Liver (tissue), 9 donors: ENCODE data around the gene PVRIG. TPM values are rescaled to one million over a fixed set of nuclear protein-coding genes. Genes with fewer than 3 reads are reported as not detected.
"Not testable (repeated sequence)": the region's sequence is repeated elsewhere in the genome, so short reads cannot be mapped to it uniquely, and the experiment has no call there.

ENCODE experiments used
- DNase-seq: peaks from one replicate; pipeline ENCODE4 v3.0.0-alpha.2; 2017; ENCODE audit warnings: low spot score
- H3K27ac ChIP-seq, 2 donors: one replicate each; pipeline ENCODE4 v1.7.0; 2013; ENCODE audit warnings: inconsistent platforms in 2 of 2, low read length in 2 of 2, control low read depth in 1 of 2, low read depth in 1 of 2, mild to moderate bottlenecking in 1 of 2
- H3K27me3 ChIP-seq, 4 donors: one replicate each; pipeline versions ENCODE4 v1.6.1 to v1.7.0; 2013; ENCODE audit warnings: low read length in 3 of 4, inconsistent platforms in 1 of 4, mild to moderate bottlenecking in 1 of 4, moderate library complexity in 1 of 4; ENCODE audit not compliant: control insufficient read depth in 4 of 4, insufficient read depth in 4 of 4
- H3K36me3 ChIP-seq, 4 donors: one replicate each; pipeline versions ENCODE4 v1.6.1 to v1.7.0; 2013; ENCODE audit warnings: low read length in 3 of 4, mild to moderate bottlenecking in 3 of 4, low read depth in 1 of 4, moderate library complexity in 1 of 4; ENCODE audit not compliant: control insufficient read depth in 4 of 4, insufficient read depth in 3 of 4
- H3K4me1 ChIP-seq, 4 donors: one replicate each; pipeline versions ENCODE4 v1.6.1 to v1.7.0; 2013; ENCODE audit warnings: low read length in 3 of 4, mild to moderate bottlenecking in 3 of 4, moderate library complexity in 1 of 4; ENCODE audit not compliant: control insufficient read depth in 4 of 4, insufficient read depth in 4 of 4
- H3K4me3 ChIP-seq, 3 donors: one replicate each; pipeline versions ENCODE4 v1.6.1 to v1.7.0; 2013; ENCODE audit warnings: low read length in 3 of 3, control low read depth in 1 of 3, low read depth in 1 of 3, mild to moderate bottlenecking in 1 of 3
- H3K9ac ChIP-seq, 2 donors: one replicate each; pipeline ENCODE4 v1.7.0; 2013; ENCODE audit warnings: low read length in 2 of 2, mild to moderate bottlenecking in 2 of 2, moderate library complexity in 2 of 2, control low read depth in 1 of 2, low read depth in 1 of 2
- H3K9me3 ChIP-seq, 4 donors: one replicate each; pipeline versions ENCODE4 v1.6.1 to v1.7.0; 2013; ENCODE audit warnings: low read length in 3 of 4; ENCODE audit not compliant: control insufficient read depth in 4 of 4
- FOXA1 ChIP-seq: IDR thresholded peaks from 2 replicates; pipeline ENCODE4 v1.6.1; 2016; ENCODE audit warnings: antibody characterized with exemption
- HNF4A ChIP-seq, 2 donors: conservative IDR thresholded peaks; 2 replicates each; pipeline ENCODE4 v1.6.1; 2016; ENCODE audit warnings: antibody characterized with exemption in 2 of 2, mild to moderate bottlenecking in 2 of 2
- RAD21 ChIP-seq, 2 donors: IDR thresholded peaks; 2 replicates each; pipeline ENCODE4 v1.6.1; 2016; ENCODE audit warnings: antibody characterized with exemption in 2 of 2, mild to moderate bottlenecking in 2 of 2
- REST ChIP-seq: IDR thresholded peaks from 2 replicates; pipeline ENCODE4 v1.6.1; 2016; ENCODE audit warnings: antibody characterized with exemption, mild to moderate bottlenecking
- TAF1 ChIP-seq: conservative IDR thresholded peaks from 2 replicates; pipeline ENCODE4 v1.6.1; 2016; ENCODE audit warnings: antibody characterized with exemption, mild to moderate bottlenecking
- WGBS: extraction: QIAGEN DNeasy Blood & Tissue Kit; methylation state at CpG from one replicate; pipeline ENCODE4 v1.1.7; 2013; 5-methylcytosine and 5-hydroxymethylcytosine counted together
- polyA plus RNA-seq, 2 donors: library from polyadenylated mRNA; stranded (reverse) in 1 of 2; unstranded in 1 of 2; fragments of 200-250 nt in 1 of 2; fragments of >200 nt in 1 of 2; fragmentation: Nextera tagmentation in 1 of 2; extraction: Ambion mirVana in 1 of 2; gene quantifications; one replicate each; pipeline versions ENCODE4 v1.2.1 to v1.2.3, GENCODE V29; 2013 to 2015
- total RNA-seq, 2 donors: library from RNA; depleted of rRNA; stranded (reverse); fragments of >200 nt; gene quantifications; one replicate each; pipeline ENCODE4 v1.2.3, GENCODE V29; 2014
- donor health status: healthy.
- donor health status: healthy.
- donor health status: healthy.
- donor health status: healthy.
- donor health status: healthy.

Gene PVRIG
- total and polyA plus RNA-seq, 4 donors, result 0.37 to 0.81 (median 0.58) TPM

- no peaks in the 10 kb centered on the region for H3K9me3 ChIP-seq
- no peak for TF ChIP-seq TAF1
- no peak for TF ChIP-seq HNF4A (conservative IDR thresholded peaks at IDR 0.05)
- TF ChIP-seq REST, result no peak
- TF ChIP-seq RAD21 (IDR thresholded peaks at IDR 0.05), result no peak
- TF ChIP-seq FOXA1, result no peak
- H3K27ac ChIP-seq, result no peak overlapping the region
- no peak for DNase-seq
- H3K27me3 ChIP-seq, result no peaks in the 10 kb centered on the region
- H3K4me1 ChIP-seq, result peaks cover 0 to 1% (median under 1%) of the 10 kb centered on the region in 4 donors
- H3K4me3 ChIP-seq, result no peak overlapping the region
- H3K9ac ChIP-seq, result no peak overlapping the region
- 95% methylated on average over 13 of the region's 13 CpGs for WGBS
- peaks cover 0 to 2% (median 0%) of the 10 kb centered on the region in 4 donors for H3K36me3 ChIP-seq
These were observed 2.8 kb downstream of the PVRIG start for GRCh38 chr7:100222445-100223132.

- H3K27me3 ChIP-seq, H3K4me1 ChIP-seq, H3K9ac ChIP-seq, H3K27ac ChIP-seq, H3K9me3 ChIP-seq, H3K4me3 ChIP-seq, DNase-seq, H3K36me3 ChIP-seq: not testable (repeated sequence)
- 95% methylated on average over 17 of the region's 17 CpGs for WGBS
These were observed 3.7 kb downstream of the PVRIG start for GRCh38 chr7:100223376-100223927.

DNA sequence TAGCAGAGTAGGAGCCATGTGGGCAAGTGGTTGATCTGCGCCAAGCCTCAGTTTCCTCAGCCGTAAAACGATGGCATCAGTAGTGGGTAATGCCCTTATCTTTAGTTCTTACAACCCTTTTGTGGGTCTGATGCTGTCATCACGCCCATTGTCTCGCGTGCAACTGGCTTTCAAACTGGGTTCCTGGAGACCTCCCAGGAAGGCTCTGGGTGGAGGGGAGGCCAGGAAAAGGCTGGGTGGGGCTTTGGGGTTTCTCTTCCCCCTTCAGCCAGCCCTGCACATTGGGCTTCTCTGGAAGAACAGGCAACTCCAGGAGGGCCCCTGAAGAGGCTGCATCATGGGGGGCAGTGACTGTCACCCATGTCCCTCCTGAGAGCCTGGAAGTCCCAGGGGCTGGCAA lies 5.1 kb downstream of the PVRIG start:
- not testable (repeated sequence) for H3K4me1 ChIP-seq, H3K4me3 ChIP-seq, H3K9ac ChIP-seq, H3K27ac ChIP-seq, H3K36me3 ChIP-seq, DNase-seq, H3K27me3 ChIP-seq, H3K9me3 ChIP-seq
- 91% methylated on average over 6 of the region's 6 CpGs for WGBS

- H3K27ac ChIP-seq, result not testable (repeated sequence)
These were observed 15.0 kb downstream of the PVRIG start for GRCh38 chr7:100234660-100235317.

DNA sequence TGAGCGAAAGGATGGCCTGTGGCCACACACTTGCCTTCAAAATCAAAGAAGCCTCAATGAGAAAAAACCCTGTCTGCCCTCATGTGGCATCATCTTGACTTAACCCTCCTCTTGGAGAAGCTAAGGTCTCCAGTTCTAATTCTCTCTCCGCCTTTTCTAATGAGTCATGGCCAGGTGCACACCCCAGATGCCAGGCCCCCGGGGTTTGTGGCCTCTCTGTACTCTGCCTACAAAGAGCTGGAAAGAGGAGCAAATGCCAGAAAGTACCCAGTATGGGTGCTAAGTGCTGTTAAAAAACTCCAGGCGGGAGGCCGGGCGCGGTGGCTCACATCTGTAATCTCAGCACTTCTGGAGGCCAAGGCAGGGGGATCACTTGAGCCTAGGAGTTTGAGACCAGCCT lies 20.2 kb downstream of the PVRIG start:
- DNase-seq, H3K9ac ChIP-seq, H3K9me3 ChIP-seq, H3K4me3 ChIP-seq, H3K36me3 ChIP-seq, H3K27ac ChIP-seq, H3K27me3 ChIP-seq, H3K4me1 ChIP-seq: not testable (repeated sequence)
- 98% methylated on average over 7 of the region's 7 CpGs for WGBS

More at GRCh38 chr7:100234660-100235317, 15.0 kb downstream of the PVRIG start:
- not testable (repeated sequence) for H3K9me3 ChIP-seq, H3K4me3 ChIP-seq, H3K27me3 ChIP-seq, H3K36me3 ChIP-seq, DNase-seq, H3K4me1 ChIP-seq, H3K9ac ChIP-seq
- 84% methylated on average over 8 of the region's 8 CpGs for WGBS

GRCh38 chr7:100243385-100243784 lies 23.6 kb downstream of the PVRIG start:
- 81% methylated on average over 12 of the region's 12 CpGs for WGBS
- H3K4me3 ChIP-seq, H3K9me3 ChIP-seq, H3K4me1 ChIP-seq, H3K27me3 ChIP-seq, H3K9ac ChIP-seq, H3K27ac ChIP-seq, DNase-seq, H3K36me3 ChIP-seq: not testable (repeated sequence)
